Stomach (tissue), 9 donors: ENCODE measurements around the gene TNK2. TPM values are rescaled to one million over a fixed set of nuclear protein-coding genes. Genes with fewer than 3 reads are reported as not detected.

Source experiments
- DNase-seq, 2 donors: peaks; one replicate each; pipeline versions ENCODE4 v3.0.0 to v3.0.0-alpha.2; 2013 to 2019
- H3K27ac ChIP-seq, 5 donors: fragments of 200-600 bp in 4 of 5; sonication (generic) in 4 of 5; one replicate each; pipeline ENCODE4 v1.5.1; 2013 to 2019; ENCODE audit warnings: mild to moderate bottlenecking in 1 of 5, moderate library complexity in 1 of 5
- H3K27me3 ChIP-seq, 3 donors: fragments of 200-600 bp; sonication (generic); one replicate each; pipeline ENCODE4 v1.5.1; 2017 to 2019; ENCODE audit warnings: mixed run types in 1 of 3
- H3K36me3 ChIP-seq, 4 donors: fragments of 200-600 bp; sonication (generic); 1 replicate in 3 of 4; 2 replicates in 1 of 4; pipeline ENCODE4 v1.5.1; 2016 to 2019
- H3K4me1 ChIP-seq, 4 donors: fragments of 200-600 bp; sonication (generic); one replicate each; pipeline ENCODE4 v1.5.1; 2016 to 2019
- H3K4me3 ChIP-seq, 4 donors: fragments of 200-600 bp; sonication (generic) in 3 of 4; one replicate each; pipeline ENCODE4 v1.5.1; 2016 to 2019; ENCODE audit warnings: mild to moderate bottlenecking in 1 of 4
- H3K9me3 ChIP-seq, 4 donors: fragments of 200-600 bp; sonication (generic); one replicate each; pipeline ENCODE4 v1.5.1; 2016 to 2019
- CTCF ChIP-seq, 7 experiments: fragments of 450-650 bp in 4 of 7; fragments of 200-600 bp in 3 of 7; sonication (generic) in 3 of 7; IDR thresholded peaks; one replicate each; pipeline ENCODE4 v1.5.1; 2016 to 2019; ENCODE audit warnings: antibody characterized with exemption in 7 of 7, control low read depth in 2 of 7, mild to moderate bottlenecking in 1 of 7
- EP300 ChIP-seq: sonication (generic); formaldehyde crosslinking; IDR thresholded peaks from one replicate; pipeline ENCODE4 v1.6.1; 2017; ENCODE audit warnings: antibody characterized with exemption
- POLR2A ChIP-seq, 4 donors: fragments of 450-650 bp; IDR thresholded peaks; one replicate each; pipeline ENCODE4 v1.6.1; 2016; ENCODE audit warnings: antibody characterized with exemption in 4 of 4, control low read depth in 2 of 4, mild to moderate bottlenecking in 1 of 4, moderate library complexity in 1 of 4
- POLR2AphosphoS5 ChIP-seq, 3 donors: sonication (generic); formaldehyde crosslinking; IDR thresholded peaks; one replicate each; pipeline ENCODE4 v1.6.1; 2016; ENCODE audit warnings: antibody characterized with exemption in 3 of 3
- WGBS, 5 donors: extraction: QIAGEN DNeasy Blood & Tissue Kit in 3 of 5; methylation state at CpG; one replicate each; pipeline versions ENCODE4 v1.1.5 to v1.1.7; 2013 to 2018; 5-methylcytosine and 5-hydroxymethylcytosine counted together
- intact Hi-C: fragments of 100-400 bp; cut with DNase I; formaldehyde crosslinking; loops from one replicate; pipeline ENCODE4 v1.15.1; 2023; ENCODE audit warnings: low total_unique reads
- polyA plus RNA-seq, 3 donors: library from polyadenylated mRNA; stranded (reverse); fragments of 200-250 nt; gene quantifications; one replicate each; pipeline ENCODE4 v1.2.3, GENCODE V29; 2013
- total RNA-seq, 5 donors: library from RNA; depleted of rRNA; stranded (reverse); fragments of >200 nt; gene quantifications; one replicate each; pipeline versions ENCODE4 v1.1.0 to v1.2.3, GENCODE V29; 2014 to 2016
- donor health status: healthy with polysubstance abuse.
- donor health status: Bipolar disorder and iron deficiency.
- donor health status: healthy.

Gene TNK2
- total and polyA plus RNA-seq, 8 donors, result 6.1 to 431 (median 38.6) TPM

GRCh38 chr3:195869413-195870001 is 38.8 kb downstream of the TNK2 start:
- Histone ChIP-seq H3K9me3 (no peaks in the 10 kb centered on the region), H3K27ac (peak overlapping the region in 1 of 5 donors; percentile 5), H3K4me3 (no peak overlapping the region), H3K27me3 (no peaks in the 10 kb centered on the region), H3K4me1 (peaks cover 0 to 18% (median 0%) of the 10 kb centered on the region in 4 donors), H3K36me3 (peaks cover 30 to 95% (median 89%) of the 10 kb centered on the region in 4 donors)
- DNase-seq, result no peak
- intact Hi-C loops, result loop anchor here (5.0 kb wide), 1 partner anchor 38 kb away; the partner anchor contains the start of gene TNK2
- 79 to 89% (median 84%) methylated on average over 29 to 31 of the region's 31 CpGs for WGBS, 5 donors
- TF ChIP-seq POLR2AphosphoS5 (IDR thresholded peaks at IDR 0.05) (no peak), EP300 (no peak), CTCF (IDR thresholded peaks at IDR 0.05) (no peak), POLR2A (IDR thresholded peaks at IDR 0.05) (no peak)

- no peak for DNase-seq
Measured at GRCh38 chr3:195868866-195869412, 39.4 kb downstream of the TNK2 start.

GRCh38 chr3:195868336-195868865 is 40.0 kb downstream of the TNK2 start:
- 93 to 97% (median 96%) methylated on average over 14 to 39 of the region's 39 CpGs for WGBS, 5 donors
- H3K4me3 ChIP-seq, result no peak overlapping the region
- H3K27me3 ChIP-seq, result no peaks in the 10 kb centered on the region
- no peaks in the 10 kb centered on the region for H3K9me3 ChIP-seq
- peaks cover 33 to 92% (median 91%) of the 10 kb centered on the region in 4 donors for H3K36me3 ChIP-seq
- intact Hi-C loops, result loop anchor here (5.0 kb wide), 1 partner anchor 39 kb away; the partner anchor contains the start of gene TNK2
- DNase-seq, result no peak
- TF ChIP-seq POLR2A (IDR thresholded peaks at IDR 0.05), result no peak
- TF ChIP-seq CTCF (IDR thresholded peaks at IDR 0.05), result no peak
- no peak for TF ChIP-seq EP300
- no peak for TF ChIP-seq POLR2AphosphoS5 (IDR thresholded peaks at IDR 0.05)
- H3K27ac ChIP-seq, result no peak overlapping the region
- peaks cover 6 to 16% (median 6%) of the 10 kb centered on the region in 4 donors for H3K4me1 ChIP-seq

More at GRCh38 chr3:195868866-195869412, 39.4 kb downstream of the TNK2 start:
- Histone ChIP-seq H3K9me3 (no peaks in the 10 kb centered on the region), H3K27me3 (no peaks in the 10 kb centered on the region), H3K4me1 (peaks cover under 1 to 16% (median 1%) of the 10 kb centered on the region in 4 donors), H3K36me3 (peaks cover 32 to 93% (median 90%) of the 10 kb centered on the region in 4 donors), H3K4me3 (no peak overlapping the region), H3K27ac (peak overlapping the region in 1 of 5 donors; percentile 5)
- TF ChIP-seq CTCF (IDR thresholded peaks at IDR 0.05) (no peak), EP300 (no peak), POLR2A (IDR thresholded peaks at IDR 0.05) (no peak), POLR2AphosphoS5 (IDR thresholded peaks at IDR 0.05) (no peak)
- WGBS, 5 donors, result 87 to 95% (median 89%) methylated on average over 13 to 30 of the region's 30 CpGs
- intact Hi-C loops, result loop anchor here (5.0 kb wide), 1 partner anchor 38 kb away; the partner anchor contains the start of gene TNK2

- H3K36me3 ChIP-seq, result peaks cover 33 to 86% (median 85%) of the 10 kb centered on the region in 4 donors
- 89 to 93% (median 91%) methylated on average over 22 to 40 of the region's 40 CpGs for WGBS, 5 donors
- DNase-seq, result no peak
- intact Hi-C loops, result loop anchor here (5.0 kb wide), 1 partner anchor 40 kb away; the partner anchor contains the start of gene TNK2
- H3K4me1 ChIP-seq, result peaks cover 9 to 21% (median 11%) of the 10 kb centered on the region in 4 donors
- no peaks in the 10 kb centered on the region for H3K9me3 ChIP-seq
- no peak overlapping the region for H3K4me3 ChIP-seq
- no peaks in the 10 kb centered on the region for H3K27me3 ChIP-seq
- TF ChIP-seq POLR2AphosphoS5 (IDR thresholded peaks at IDR 0.05) (no peak), POLR2A (IDR thresholded peaks at IDR 0.05) (no peak), CTCF (IDR thresholded peaks at IDR 0.05) (no peak), EP300 (no peak)
- no peak overlapping the region for H3K27ac ChIP-seq
Measured at GRCh38 chr3:195867631-195868335, 40.6 kb downstream of the TNK2 start.
